IPS-18c (cell line): ENCODE results near the gene PECR.

Experiments used
- H3K4me3 ChIP-seq: 2 replicates; pipeline ENCODE4 v1.7.0; 2013; ENCODE audit warnings: low read depth, mild to moderate bottlenecking, low read length, moderate library complexity; ENCODE audit not compliant: insufficient read depth
- H3K9me3 ChIP-seq: one replicate; pipeline ENCODE4 v1.6.1; 2013; ENCODE audit warnings: mild to moderate bottlenecking, low read length, moderate library complexity; ENCODE audit not compliant: control insufficient read depth, insufficient read depth

The PECR gene

GRCh38 chr2:216081487-216082116 is at the start of gene PECR, which contains the start of gene TMEM169:
TSS of gene PECR (minus strand) at chr2:216081809. CDS start at chr2:216081741, 68 bp downstream.
TSS of gene TMEM169 (plus strand) at chr2:216081919. CDS start at chr2:216095964, 14,045 bp downstream.
- peak within 1 kb of the TSS; percentile 89 for H3K4me3 ChIP-seq
- no peaks in the 10 kb centered on the region for H3K9me3 ChIP-seq

GRCh38 chr2:216130346-216130971 is 48.9 kb upstream of the PECR start:
- H3K9me3 ChIP-seq = no peaks in the 10 kb centered on the region
- H3K4me3 ChIP-seq = no peak overlapping the region

- Histone ChIP-seq H3K9me3 (no peaks in the 10 kb centered on the region), H3K4me3 (no peak overlapping the region)
Observed at GRCh38 chr2:216126943-216127342, 45.3 kb upstream of the PECR start.

GRCh38 chr2:216121255-216121654 is 39.6 kb upstream of the PECR start:
- Histone ChIP-seq H3K9me3 (no peaks in the 10 kb centered on the region), H3K4me3 (no peak overlapping the region)

- Histone ChIP-seq H3K9me3 (no peaks in the 10 kb centered on the region), H3K4me3 (no peak overlapping the region)
Observed at GRCh38 chr2:216119986-216120385, 38.4 kb upstream of the PECR start.

- H3K9me3 ChIP-seq = no peaks in the 10 kb centered on the region
- no peak overlapping the region for H3K4me3 ChIP-seq
Observed at GRCh38 chr2:216119146-216119545, 37.5 kb upstream of the PECR start.

- no peak overlapping the region for H3K4me3 ChIP-seq
- H3K9me3 ChIP-seq = no peaks in the 10 kb centered on the region
Observed at GRCh38 chr2:216118474-216118873, 36.9 kb upstream of the PECR start.

GRCh38 chr2:216117561-216118340 is 36.1 kb upstream of the PECR start:
- H3K4me3 ChIP-seq = no peak overlapping the region
- no peaks in the 10 kb centered on the region for H3K9me3 ChIP-seq

GRCh38 chr2:216116418-216116817 is 34.8 kb upstream of the PECR start:
- no peaks in the 10 kb centered on the region for H3K9me3 ChIP-seq
- H3K4me3 ChIP-seq = no peak overlapping the region

- Histone ChIP-seq H3K4me3 (peak overlapping the region; percentile 28; the same call in 1 of the 2 replicates), H3K9me3 (no peaks in the 10 kb centered on the region)
Observed at GRCh38 chr2:216114714-216115531, 33.3 kb upstream of the PECR start.

GRCh38 chr2:216114382-216114713 is 32.7 kb upstream of the PECR start:
- no peak overlapping the region for H3K4me3 ChIP-seq

GRCh38 chr2:216113572-216113971 is 32.0 kb upstream of the PECR start:
- Histone ChIP-seq H3K9me3 (no peaks in the 10 kb centered on the region), H3K4me3 (no peak overlapping the region)

More at GRCh38 chr2:216114382-216114713, 32.7 kb upstream of the PECR start:
- H3K9me3 ChIP-seq = no peaks in the 10 kb centered on the region

- Histone ChIP-seq H3K9me3 (no peaks in the 10 kb centered on the region), H3K4me3 (no peak overlapping the region)
Observed at GRCh38 chr2:216112926-216113325, 31.3 kb upstream of the PECR start.

- H3K9me3 ChIP-seq = no peaks in the 10 kb centered on the region
- H3K4me3 ChIP-seq = no peak overlapping the region
Observed at GRCh38 chr2:216111122-216111521, 29.5 kb upstream of the PECR start.

GRCh38 chr2:216110620-216111019 is 29.0 kb upstream of the PECR start:
- no peak overlapping the region for H3K4me3 ChIP-seq
- no peaks in the 10 kb centered on the region for H3K9me3 ChIP-seq

- Histone ChIP-seq H3K9me3 (no peaks in the 10 kb centered on the region), H3K4me3 (peak overlapping the region; percentile 96)
Observed at GRCh38 chr2:216109962-216110614, 28.5 kb upstream of the PECR start.
